ENCODE data around the gene RAB3GAP1.

Gene RAB3GAP1

GRCh38 chr2:135005753-135006152 is 46.3 kb upstream of the RAB3GAP1 start:
- TF ChIP-seq FOXM1 (IDR thresholded peaks at IDR 0.05; ENCODE audit: borderline replicate concordance, low read depth) (no peak), TEAD4 (IDR thresholded peaks at IDR 0.05) (no peak), CEBPB (IDR thresholded peaks at IDR 0.05) (no peak), CREB1 (IDR thresholded peaks at IDR 0.05; ENCODE audit: low read depth) (no peak), YY1 (IDR thresholded peaks at IDR 0.05; ENCODE audit: low read depth) (no peak), RAD21 (IDR thresholded peaks at IDR 0.05; ENCODE audit: low read depth) (no peak), MAX (IDR thresholded peaks at IDR 0.05) (no peak), REST (IDR thresholded peaks at IDR 0.05; ENCODE audit: low read depth) (no peak), EGR1 (IDR thresholded peaks at IDR 0.05) (no peak), TCF12 (IDR thresholded peaks at IDR 0.05; ENCODE audit: low read depth) (no peak), NFIC (IDR thresholded peaks at IDR 0.05) (no peak), EP300 (IDR thresholded peaks at IDR 0.05; ENCODE audit: borderline replicate concordance) (no peak), TAF1 (IDR thresholded peaks at IDR 0.05; ENCODE audit: low read depth) (no peak), USF1 (IDR thresholded peaks at IDR 0.05) (no peak), ZBTB7A (IDR thresholded peaks at IDR 0.05; ENCODE audit: low read depth) (no peak)

- no peak for TF ChIP-seq RAD21 (IDR thresholded peaks at IDR 0.05; ENCODE audit: low read depth)
- no peak for TF ChIP-seq ZBTB7A (IDR thresholded peaks at IDR 0.05; ENCODE audit: low read depth)
- TF ChIP-seq USF1 (IDR thresholded peaks at IDR 0.05): no peak
- TF ChIP-seq CREB1 (IDR thresholded peaks at IDR 0.05; ENCODE audit: low read depth): no peak
- no peak for TF ChIP-seq TAF1 (IDR thresholded peaks at IDR 0.05; ENCODE audit: low read depth)
- TF ChIP-seq EP300 (IDR thresholded peaks at IDR 0.05; ENCODE audit: borderline replicate concordance): no peak
- TF ChIP-seq NFIC (IDR thresholded peaks at IDR 0.05): no peak
- TF ChIP-seq YY1 (IDR thresholded peaks at IDR 0.05; ENCODE audit: low read depth): no peak
- no peak for TF ChIP-seq TCF12 (IDR thresholded peaks at IDR 0.05; ENCODE audit: low read depth)
- no peak for TF ChIP-seq EGR1 (IDR thresholded peaks at IDR 0.05)
- no peak for TF ChIP-seq MAX (IDR thresholded peaks at IDR 0.05)
- no peak for TF ChIP-seq REST (IDR thresholded peaks at IDR 0.05; ENCODE audit: low read depth)
- TF ChIP-seq FOXM1 (IDR thresholded peaks at IDR 0.05; ENCODE audit: borderline replicate concordance, low read depth): no peak
- no peak for TF ChIP-seq TEAD4 (IDR thresholded peaks at IDR 0.05)
- no peak for TF ChIP-seq CEBPB (IDR thresholded peaks at IDR 0.05)
These were observed 42.8 kb upstream of the RAB3GAP1 start for GRCh38 chr2:135009339-135009738.

GRCh38 chr2:135010200-135010942 is 41.7 kb upstream of the RAB3GAP1 start:
- no peak for TF ChIP-seq ZBTB7A (IDR thresholded peaks at IDR 0.05; ENCODE audit: low read depth)
- no peak for TF ChIP-seq RAD21 (IDR thresholded peaks at IDR 0.05; ENCODE audit: low read depth)
- no peak for TF ChIP-seq TEAD4 (IDR thresholded peaks at IDR 0.05)
- TF ChIP-seq MAX (IDR thresholded peaks at IDR 0.05): no peak
- TF ChIP-seq CREB1 (IDR thresholded peaks at IDR 0.05; ENCODE audit: low read depth): no peak
- no peak for TF ChIP-seq EGR1 (IDR thresholded peaks at IDR 0.05)
- TF ChIP-seq CEBPB (IDR thresholded peaks at IDR 0.05): no peak
- no peak for TF ChIP-seq FOXM1 (IDR thresholded peaks at IDR 0.05; ENCODE audit: borderline replicate concordance, low read depth)
- no peak for TF ChIP-seq REST (IDR thresholded peaks at IDR 0.05; ENCODE audit: low read depth)
- TF ChIP-seq USF1 (IDR thresholded peaks at IDR 0.05): no peak
- no peak for TF ChIP-seq EP300 (IDR thresholded peaks at IDR 0.05; ENCODE audit: borderline replicate concordance)
- no peak for TF ChIP-seq NFIC (IDR thresholded peaks at IDR 0.05)
- TF ChIP-seq TCF12 (IDR thresholded peaks at IDR 0.05; ENCODE audit: low read depth): no peak
- no peak for TF ChIP-seq YY1 (IDR thresholded peaks at IDR 0.05; ENCODE audit: low read depth)
- no peak for TF ChIP-seq TAF1 (IDR thresholded peaks at IDR 0.05; ENCODE audit: low read depth)
